ENCODE results near the gene CLIC4.
"Not testable (repeated sequence)": the region's sequence is repeated elsewhere in the genome, so short reads cannot be mapped to it uniquely, and the experiment has no call there.

DNA sequence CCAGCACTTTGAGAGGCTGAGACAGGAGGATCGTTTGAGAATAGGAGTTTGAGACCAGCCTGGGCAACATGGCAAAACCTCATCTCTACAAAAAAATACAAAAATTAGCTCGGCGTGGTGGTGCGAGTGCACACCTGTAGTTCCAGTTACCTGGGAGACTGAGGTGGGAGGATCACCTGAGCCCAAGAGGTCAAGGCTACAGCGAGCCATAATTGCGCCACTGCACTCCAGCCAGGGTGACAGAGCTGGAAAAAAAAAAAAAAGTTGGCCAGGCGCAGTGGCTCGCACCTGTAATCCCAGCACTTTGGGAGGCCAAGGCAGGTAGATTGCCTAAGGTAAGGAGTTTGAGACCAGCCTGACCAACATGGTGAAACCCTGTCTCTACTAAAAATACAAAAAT, 46.9 kb upstream of the CLIC4 start:
- TF ChIP-seq, protein P1, sequence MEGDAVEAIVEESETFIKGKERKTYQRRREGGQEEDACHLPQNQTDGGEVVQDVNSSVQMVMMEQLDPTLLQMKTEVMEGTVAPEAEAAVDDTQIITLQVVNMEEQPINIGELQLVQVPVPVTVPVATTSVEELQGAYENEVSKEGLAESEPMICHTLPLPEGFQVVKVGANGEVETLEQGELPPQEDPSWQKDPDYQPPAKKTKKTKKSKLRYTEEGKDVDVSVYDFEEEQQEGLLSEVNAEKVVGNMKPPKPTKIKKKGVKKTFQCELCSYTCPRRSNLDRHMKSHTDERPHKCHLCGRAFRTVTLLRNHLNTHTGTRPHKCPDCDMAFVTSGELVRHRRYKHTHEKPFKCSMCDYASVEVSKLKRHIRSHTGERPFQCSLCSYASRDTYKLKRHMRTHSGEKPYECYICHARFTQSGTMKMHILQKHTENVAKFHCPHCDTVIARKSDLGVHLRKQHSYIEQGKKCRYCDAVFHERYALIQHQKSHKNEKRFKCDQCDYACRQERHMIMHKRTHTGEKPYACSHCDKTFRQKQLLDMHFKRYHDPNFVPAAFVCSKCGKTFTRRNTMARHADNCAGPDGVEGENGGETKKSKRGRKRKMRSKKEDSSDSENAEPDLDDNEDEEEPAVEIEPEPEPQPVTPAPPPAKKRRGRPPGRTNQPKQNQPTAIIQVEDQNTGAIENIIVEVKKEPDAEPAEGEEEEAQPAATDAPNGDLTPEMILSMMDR (IDR thresholded peaks at IDR 0.05; ENCODE audit: low read depth, low read length): not testable (repeated sequence)
- TF ChIP-seq EZH2phosphoT487 (IDR thresholded peaks at IDR 0.05; ENCODE audit: low read depth): not testable (repeated sequence)

Measured in OCI-LY3 (cell line).